ENCODE results near the gene WDR81. TPM values are rescaled to one million over a fixed set of nuclear protein-coding genes. Genes with fewer than 3 reads are reported as not detected.
A peak's percentile ranks its signal among the peaks of the same experiment; 100 is the strongest.
"Not testable (repeated sequence)": the region's sequence is repeated elsewhere in the genome, so short reads cannot be mapped to it uniquely, and the experiment has no call there.

The WDR81 gene
- total RNA-seq, 1 donor from 2014 or later: 7.6 TPM

- intact Hi-C loops (cut with micrococcal nuclease): no loop called here
- DNase-seq (no peak), ATAC-seq (no peak)
These were observed 45.4 kb downstream of the WDR81 start for GRCh38 chr17:1769822-1770477.

- intact Hi-C loops (cut with micrococcal nuclease): not testable (repeated sequence)
- peak; percentile 69 for ATAC-seq
- peak; percentile 62 for DNase-seq
These were observed 48.6 kb downstream of the WDR81 start for GRCh38 chr17:1773000-1773695.

- intact Hi-C loops (cut with micrococcal nuclease): no loop called here
- DNase-seq: peak; percentile 55
- peak; percentile 46 for ATAC-seq
These were observed 49.2 kb downstream of the WDR81 start for GRCh38 chr17:1773696-1774181.

- ATAC-seq (no peak), DNase-seq (peak; percentile 4)
- intact Hi-C loops (cut with micrococcal nuclease): no loop called here
These were observed 50.1 kb downstream of the WDR81 start for GRCh38 chr17:1774390-1775176.

- no peak for ATAC-seq
- DNase-seq: peak; percentile 11
- intact Hi-C loops (cut with micrococcal nuclease): no loop called here
These were observed 51.8 kb downstream of the WDR81 start for GRCh38 chr17:1776328-1776727.

GRCh38 chr17:1776857-1777256, 52.4 kb downstream of the WDR81 start:
- DNase-seq: peak; percentile 13
- intact Hi-C loops (cut with micrococcal nuclease): no loop called here
- no peak for ATAC-seq

GRCh38 chr17:1779571-1780131, 55.1 kb downstream of the WDR81 start:
- intact Hi-C loops (cut with micrococcal nuclease): loop anchor here (5.0 kb wide), 1 partner anchor 62 kb away; no protein-coding TSS in a partner anchor
- peak; percentile 39 for ATAC-seq
- DNase-seq: peak; percentile 76

GRCh38 chr17:1782171-1782567, 57.7 kb downstream of the WDR81 start:
- intact Hi-C loops (cut with micrococcal nuclease): loop anchor here (5.0 kb wide), 1 partner anchor 65 kb away; no protein-coding TSS in a partner anchor
- DNase-seq: peak; percentile 23
- ATAC-seq: no peak

GRCh38 chr17:1783271-1783670, 58.8 kb downstream of the WDR81 start:
- ATAC-seq (peak; percentile 2), DNase-seq (peak; percentile 65)
- intact Hi-C loops (cut with micrococcal nuclease): loop anchor here (5.0 kb wide), 1 partner anchor 66 kb away; no protein-coding TSS in a partner anchor

- peak; percentile 73 for ATAC-seq
- intact Hi-C loops (cut with micrococcal nuclease): loop anchor here (5.0 kb wide), 1 partner anchor 67 kb away; no protein-coding TSS in a partner anchor
- peak; percentile 82 for DNase-seq
These were observed 59.5 kb downstream of the WDR81 start for GRCh38 chr17:1783834-1784611.

- DNase-seq (peak; percentile 76), ATAC-seq (peak; percentile 38)
- intact Hi-C loops (cut with micrococcal nuclease): loop anchor here (2.0 kb wide), 1 partner anchor 43 kb away; the partner anchor contains the start of gene SMYD4
These were observed 61.4 kb downstream of the WDR81 start for GRCh38 chr17:1785930-1786329.

- ATAC-seq (no peak), DNase-seq (peak; percentile 33)
- intact Hi-C loops (cut with micrococcal nuclease): loop anchor here (2.0 kb wide), 1 partner anchor 42 kb away; the partner anchor contains the start of gene SMYD4
These were observed 62.2 kb downstream of the WDR81 start for GRCh38 chr17:1786708-1787107.

- DNase-seq: peak; percentile 70
- peak; percentile 42 for ATAC-seq
- intact Hi-C loops (cut with micrococcal nuclease): loop anchor here (2.0 kb wide), 1 partner anchor 41 kb away; the partner anchor contains the start of gene SMYD4
These were observed 62.9 kb downstream of the WDR81 start for GRCh38 chr17:1787301-1787902.

Other genes starting within 250 kb of the WDR81 start
- 200 TPM for gene MYO1C, start 232.0 kb upstream of the WDR81 start, total RNA-seq
- gene INPP5K, start 208.1 kb upstream of the WDR81 start, total RNA-seq: 39.1 TPM
- gene PITPNA, start 161.9 kb upstream of the WDR81 start, total RNA-seq: 52.6 TPM
- 3.1 TPM for gene SLC43A2, start 95.9 kb upstream of the WDR81 start, total RNA-seq
- gene SCARF1, start 79.0 kb upstream of the WDR81 start, total RNA-seq: 13.1 TPM
- 81.4 TPM for gene RILP, start 74.8 kb upstream of the WDR81 start, total RNA-seq
- gene PRPF8, start 39.8 kb upstream of the WDR81 start, total RNA-seq: 135 TPM
- gene TLCD2, start 14.3 kb upstream of the WDR81 start, total RNA-seq: 1.7 TPM
- gene SERPINF2, start 18.2 kb downstream of the WDR81 start, total RNA-seq: 1.4 TPM
- 146 TPM for gene SERPINF1, start 37.4 kb downstream of the WDR81 start, total RNA-seq
- 6.9 TPM for gene SMYD4, start 105.2 kb downstream of the WDR81 start, total RNA-seq
- 46.0 TPM for gene RPA1, start 105.3 kb downstream of the WDR81 start, total RNA-seq

Measured in left ventricle myocardium superior (tissue), 1 donor.